Erythroblast (primary cell): ENCODE data around the gene SPP1.

Experiments
- DNase-seq, 2 experiments: peaks; one replicate each; lab custom pipeline; 2025; lab: John Stamatoyannopoulos, UW
- GATA1 ChIP-seq: IDR thresholded peaks from 2 replicates; pipeline ENCODE4 v1.6.1; 2011; ENCODE audit warnings: low read depth, mild to moderate bottlenecking, control low read depth, low read length, moderate library complexity
- POLR2A ChIP-seq: IDR thresholded peaks from 2 replicates; pipeline ENCODE4 v1.6.1; 2011; ENCODE audit warnings: mild to moderate bottlenecking, low read length

SPP1 gene

DNA sequence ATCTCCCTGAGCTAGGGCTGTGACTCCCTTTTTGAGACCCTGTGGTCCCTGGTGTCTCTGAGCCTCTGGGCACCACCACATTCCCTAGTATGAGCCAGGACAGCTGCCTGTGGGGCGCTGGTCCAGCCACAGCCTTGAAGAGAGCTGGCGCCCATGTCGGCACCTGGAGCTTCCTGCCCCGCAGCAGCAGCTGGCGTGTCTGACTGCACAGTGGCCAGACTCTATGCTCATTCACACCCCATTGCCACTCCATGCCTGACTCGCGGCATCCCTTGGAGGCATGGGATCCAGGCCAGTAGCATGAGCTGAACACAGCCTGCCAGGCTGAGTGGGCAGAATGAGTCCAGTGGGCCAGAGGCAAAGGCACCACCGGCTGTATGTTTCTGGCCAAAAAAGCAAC, 8.3 kb upstream of the SPP1 start:
- no peak for DNase-seq
- no peak for TF ChIP-seq GATA1
- TF ChIP-seq POLR2A = no peak

DNA sequence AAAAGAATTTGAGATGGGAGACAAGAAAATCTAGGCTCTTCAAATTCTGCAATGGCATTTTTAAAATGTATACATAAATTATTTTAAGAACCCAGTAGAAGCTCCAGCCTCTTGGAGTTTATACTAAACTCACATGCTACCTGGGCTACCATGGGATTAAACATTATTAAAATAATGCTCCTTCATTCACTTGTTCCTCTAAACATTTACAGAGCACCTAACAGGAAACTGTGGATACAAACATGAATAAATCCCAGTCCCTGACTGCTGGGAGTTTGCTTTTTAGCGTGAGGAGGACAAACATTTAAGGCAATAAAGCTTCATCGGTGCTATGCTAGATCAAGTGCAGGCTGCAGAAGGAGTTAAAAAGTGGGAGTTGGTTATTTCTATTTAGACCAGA, 5.4 kb upstream of the SPP1 start:
- no peak for DNase-seq
- TF ChIP-seq POLR2A (no peak), GATA1 (no peak)

DNA sequence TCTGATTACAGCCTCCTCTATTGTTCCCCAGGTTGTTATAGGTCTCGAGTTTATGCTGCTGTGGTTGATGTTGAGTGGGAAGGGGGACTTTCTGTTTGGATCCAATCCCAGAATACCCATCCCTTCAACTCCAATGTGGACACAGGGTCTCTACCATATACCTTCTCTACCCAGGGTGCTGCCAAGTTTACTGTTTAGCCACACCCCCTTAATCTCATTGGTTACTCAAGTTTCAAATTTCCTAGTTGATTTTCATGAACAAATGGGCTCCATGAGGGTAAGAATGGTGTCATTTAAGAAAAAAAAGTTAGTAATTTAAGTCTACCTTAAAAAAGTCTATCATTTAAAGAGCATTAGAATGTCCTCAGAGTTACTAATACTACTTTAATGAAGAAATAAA, 3.6 kb upstream of the SPP1 start:
- DNase-seq = no peak
- TF ChIP-seq GATA1 (no peak), POLR2A (no peak)

DNA sequence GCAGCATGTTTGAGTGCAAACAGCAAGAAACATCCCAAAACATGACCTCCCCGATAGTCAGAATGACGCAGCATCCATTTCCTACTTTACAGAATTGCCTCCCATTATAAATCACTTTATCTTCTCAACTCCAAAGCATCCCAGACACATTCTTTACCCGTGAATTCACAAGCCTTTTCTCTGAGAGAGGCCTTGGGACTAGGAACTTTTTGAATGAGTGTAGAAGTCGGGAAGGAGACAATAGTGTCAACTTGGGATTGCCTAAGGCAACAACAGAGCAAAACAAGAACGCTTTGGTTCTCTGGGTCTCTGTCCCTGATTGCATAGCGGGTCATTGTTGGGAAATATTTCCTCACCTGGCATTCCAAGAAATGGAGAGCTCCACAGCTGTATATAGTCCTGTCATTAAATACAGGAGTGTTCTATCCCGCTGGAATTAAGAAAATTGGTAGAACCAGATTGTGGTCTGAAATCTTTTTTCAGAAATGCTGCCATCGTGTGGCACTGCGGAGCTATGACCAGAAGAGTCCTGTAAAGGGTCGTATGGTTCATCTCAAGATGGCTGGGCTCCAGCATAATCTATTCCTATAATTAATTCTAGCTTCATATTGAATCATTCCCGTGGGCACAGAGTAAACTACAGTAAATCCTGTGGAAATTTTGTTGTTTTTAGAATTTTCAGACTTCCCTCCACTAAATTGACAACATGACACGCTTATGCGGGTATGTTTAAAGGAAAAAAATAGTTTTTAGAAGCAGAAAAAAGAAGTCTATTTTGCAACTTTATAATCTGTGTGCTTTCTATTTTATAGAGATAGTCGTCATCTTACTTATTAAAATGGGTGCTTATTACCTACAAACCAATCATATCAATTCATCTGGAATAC, 2.0 kb upstream of the SPP1 start:
- no peak for TF ChIP-seq GATA1
- no peak for TF ChIP-seq POLR2A
- peak; percentile 41 to 62 for DNase-seq

DNA sequence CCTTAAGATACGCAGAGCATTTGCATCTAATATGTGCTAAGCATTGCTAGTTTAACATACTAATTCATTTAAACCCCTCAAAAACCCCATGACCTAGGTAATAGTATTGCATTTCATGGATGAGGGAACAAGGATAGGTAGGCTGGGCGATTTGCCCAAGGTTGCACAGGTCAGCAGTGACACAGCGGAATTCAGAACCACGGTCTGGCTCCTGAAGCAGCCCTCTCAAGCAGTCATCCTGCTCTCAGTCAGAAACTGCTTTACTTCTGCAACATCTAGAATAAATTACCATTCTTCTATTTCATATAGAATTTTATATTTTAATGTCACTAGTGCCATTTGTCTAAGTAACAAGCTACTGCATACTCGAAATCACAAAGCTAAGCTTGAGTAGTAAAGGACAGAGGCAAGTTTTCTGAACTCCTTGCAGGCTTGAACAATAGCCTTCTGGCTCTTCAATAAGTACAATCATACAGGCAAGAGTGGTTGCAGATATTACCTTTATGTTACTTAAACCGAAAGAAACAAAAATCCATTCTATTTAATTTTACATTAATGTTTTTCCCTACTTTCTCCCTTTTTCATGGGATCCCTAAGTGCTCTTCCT, 555 bp upstream of the SPP1 start:
- peak in 1 of 2 experiments; percentile 13 for DNase-seq

DNA sequence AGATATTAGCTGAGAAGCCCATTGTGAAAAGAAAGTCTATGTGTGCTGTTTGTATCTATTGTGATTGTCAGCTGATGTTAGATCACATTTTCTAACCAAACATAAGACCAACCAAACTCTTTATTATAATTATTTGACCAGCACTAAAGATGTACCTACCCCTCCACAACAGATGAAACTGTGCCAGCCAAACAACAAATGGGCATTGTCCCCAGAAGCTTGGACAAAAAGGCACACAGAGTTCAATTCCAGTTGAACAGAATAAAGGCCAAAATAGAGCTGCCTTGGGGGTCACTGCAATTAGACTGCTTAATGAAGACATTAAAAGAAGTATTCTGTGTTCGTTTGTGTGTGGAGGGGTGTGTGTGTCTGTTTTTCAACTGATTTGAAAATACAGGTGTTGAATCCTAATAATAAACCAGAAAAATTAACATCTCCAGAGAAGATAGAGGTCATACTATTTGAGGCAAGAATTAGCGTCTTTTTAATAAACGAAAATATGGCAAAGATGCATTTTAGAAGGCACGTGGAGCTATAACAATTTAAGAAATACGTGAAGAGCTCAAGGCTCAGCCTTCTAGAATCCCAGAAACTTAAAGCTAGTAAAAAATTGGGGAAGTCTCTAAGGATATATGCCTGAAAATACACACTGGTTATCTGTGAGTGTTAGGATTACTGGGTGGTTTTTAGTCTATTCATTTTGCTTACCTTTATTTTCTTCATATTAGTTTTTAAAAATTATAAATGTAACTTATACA, 2.2 kb downstream of the SPP1 start:
- no peak for DNase-seq

More for the DNA sequence above, 555 bp upstream of the SPP1 start:
- TF ChIP-seq GATA1 (no peak), POLR2A (no peak)

DNA sequence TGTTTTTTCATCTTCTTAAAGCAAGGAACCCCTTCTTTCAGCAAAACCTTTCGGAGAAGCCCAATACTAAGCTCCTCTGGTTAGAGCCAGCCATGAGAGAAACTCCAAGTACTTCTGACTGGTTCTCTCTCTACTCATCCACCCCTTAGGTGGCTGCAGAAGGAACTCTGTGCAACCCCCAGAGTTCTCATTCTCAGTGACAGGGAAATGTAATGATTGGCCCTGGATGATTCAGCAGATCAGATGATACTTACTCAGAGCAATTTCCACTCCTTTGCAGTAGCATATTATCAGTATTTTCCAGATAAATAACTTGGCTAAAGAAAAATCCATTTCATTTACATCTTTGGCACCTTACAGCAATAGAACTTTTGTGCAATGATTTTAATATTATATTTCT, 3.2 kb downstream of the SPP1 start:
- TF ChIP-seq POLR2A (no peak), GATA1 (no peak)
- no peak for DNase-seq

More for the DNA sequence above, 2.2 kb downstream of the SPP1 start:
- TF ChIP-seq POLR2A (no peak), GATA1 (no peak)

DNA sequence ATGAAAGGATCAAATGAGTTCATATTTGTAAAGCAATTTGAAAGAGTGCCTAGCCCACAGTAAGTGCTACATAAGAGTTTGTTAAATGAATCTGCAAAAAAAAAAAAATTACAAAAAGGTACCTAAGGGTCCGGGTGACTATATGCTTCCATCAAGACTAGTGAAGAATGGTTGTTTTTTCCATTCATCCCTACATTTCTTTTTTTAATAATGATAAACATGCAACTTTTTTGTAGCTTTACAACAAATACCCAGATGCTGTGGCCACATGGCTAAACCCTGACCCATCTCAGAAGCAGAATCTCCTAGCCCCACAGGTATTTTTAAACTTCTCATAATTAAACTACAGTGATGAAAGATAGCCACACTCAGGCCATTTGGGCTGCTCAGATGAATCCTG, 4.3 kb downstream of the SPP1 start:
- TF ChIP-seq POLR2A (no peak), GATA1 (no peak)
- no peak for DNase-seq

DNA sequence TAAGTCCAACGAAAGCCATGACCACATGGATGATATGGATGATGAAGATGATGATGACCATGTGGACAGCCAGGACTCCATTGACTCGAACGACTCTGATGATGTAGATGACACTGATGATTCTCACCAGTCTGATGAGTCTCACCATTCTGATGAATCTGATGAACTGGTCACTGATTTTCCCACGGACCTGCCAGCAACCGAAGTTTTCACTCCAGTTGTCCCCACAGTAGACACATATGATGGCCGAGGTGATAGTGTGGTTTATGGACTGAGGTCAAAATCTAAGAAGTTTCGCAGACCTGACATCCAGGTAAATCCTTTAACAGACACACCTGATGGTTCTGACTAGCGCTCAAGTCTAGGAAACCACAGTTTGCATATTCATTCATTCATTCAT, 6.0 kb downstream of the SPP1 start:
- DNase-seq = no peak
- TF ChIP-seq GATA1 (no peak), POLR2A (no peak)

DNA sequence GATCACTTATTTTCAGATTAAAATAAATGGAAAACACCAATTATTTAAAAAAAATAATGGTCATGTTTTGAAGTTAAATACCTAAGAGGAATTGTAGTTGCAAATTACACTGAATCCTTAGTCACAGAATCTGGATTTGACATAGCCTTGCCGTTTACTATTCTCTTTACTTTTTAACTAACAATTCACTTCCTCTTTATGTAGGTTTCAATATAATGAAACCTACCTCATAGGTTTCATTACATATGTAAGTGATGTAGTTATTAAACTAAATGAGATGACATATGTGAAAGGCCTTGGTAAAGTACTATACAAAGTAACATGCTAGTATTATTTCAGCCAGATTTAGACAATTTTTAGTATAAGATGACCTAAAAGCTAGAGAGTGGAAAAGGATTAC, 6.5 kb downstream of the SPP1 start:
- DNase-seq = no peak
- TF ChIP-seq POLR2A = no peak

DNA sequence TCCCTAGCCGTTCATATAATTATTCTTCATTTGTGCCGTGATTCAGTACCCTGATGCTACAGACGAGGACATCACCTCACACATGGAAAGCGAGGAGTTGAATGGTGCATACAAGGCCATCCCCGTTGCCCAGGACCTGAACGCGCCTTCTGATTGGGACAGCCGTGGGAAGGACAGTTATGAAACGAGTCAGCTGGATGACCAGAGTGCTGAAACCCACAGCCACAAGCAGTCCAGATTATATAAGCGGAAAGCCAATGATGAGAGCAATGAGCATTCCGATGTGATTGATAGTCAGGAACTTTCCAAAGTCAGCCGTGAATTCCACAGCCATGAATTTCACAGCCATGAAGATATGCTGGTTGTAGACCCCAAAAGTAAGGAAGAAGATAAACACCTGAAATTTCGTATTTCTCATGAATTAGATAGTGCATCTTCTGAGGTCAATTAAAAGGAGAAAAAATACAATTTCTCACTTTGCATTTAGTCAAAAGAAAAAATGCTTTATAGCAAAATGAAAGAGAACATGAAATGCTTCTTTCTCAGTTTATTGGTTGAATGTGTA, 7.0 kb downstream of the SPP1 start:
- no peak for TF ChIP-seq POLR2A
- no peak for TF ChIP-seq GATA1
- no peak for DNase-seq

DNA sequence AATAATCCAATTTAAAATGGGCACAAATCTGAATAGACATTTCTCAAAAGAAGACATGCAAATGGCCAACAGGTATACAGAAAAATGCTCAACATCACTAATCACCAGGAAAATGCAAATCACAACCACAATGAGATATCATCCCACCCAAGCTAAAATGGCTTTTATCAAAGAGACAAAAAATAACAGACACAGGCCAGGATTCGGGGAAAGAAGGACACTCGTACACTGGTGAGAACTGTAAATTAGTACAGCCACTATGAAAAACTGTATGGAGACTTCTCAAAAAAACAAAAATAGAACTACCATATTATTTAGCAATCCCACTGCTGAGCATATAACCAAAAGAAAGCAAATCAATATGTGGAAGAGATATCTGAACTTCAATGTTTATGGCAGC, 8.5 kb downstream of the SPP1 start:
- TF ChIP-seq POLR2A (no peak), GATA1 (no peak)
- no peak for DNase-seq

DNA sequence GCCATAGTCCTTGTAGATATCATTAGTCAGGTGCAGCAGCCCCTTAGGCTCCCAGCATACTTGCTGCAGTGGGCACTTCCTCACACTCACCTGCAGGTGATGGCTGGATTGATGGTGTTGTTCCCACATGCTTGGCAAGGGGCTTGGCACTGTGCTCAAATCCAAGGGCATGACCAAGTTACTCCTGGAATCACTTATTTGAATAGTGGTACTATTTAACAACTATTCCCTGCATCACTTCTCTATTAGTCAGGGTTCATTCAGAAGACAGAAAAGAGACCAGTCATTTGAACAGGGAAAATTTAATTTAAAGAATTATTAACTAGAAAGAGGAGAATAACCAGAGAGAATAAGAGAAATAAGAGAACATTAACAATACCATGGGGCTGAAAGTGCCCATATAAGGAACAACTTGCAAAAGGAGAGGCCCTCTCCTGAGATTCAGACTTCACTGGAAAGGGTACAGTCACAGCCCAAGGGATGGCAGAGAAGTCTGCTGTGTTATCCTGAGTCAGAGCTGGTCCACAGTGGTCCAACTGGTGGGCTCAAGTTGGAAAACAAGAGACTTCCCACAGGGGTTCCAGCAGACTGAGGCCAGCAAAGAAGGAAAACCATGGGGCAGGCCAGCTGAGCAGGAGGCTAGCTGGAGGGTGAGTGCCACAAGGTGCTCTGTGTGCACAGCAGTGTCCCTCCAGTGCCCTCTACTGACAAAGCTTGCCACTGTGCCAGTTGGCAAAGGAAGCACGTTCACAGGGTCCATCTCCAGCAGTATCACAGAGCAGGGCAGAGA, 9.8 kb downstream of the SPP1 start:
- peak; percentile 5 to 32 for DNase-seq
- no peak for TF ChIP-seq GATA1
- TF ChIP-seq POLR2A = no peak
